Measurements from ENCODE around the gene TEAD4.
"Not testable (repeated sequence)": the region's sequence is repeated elsewhere in the genome, so short reads cannot be mapped to it uniquely, and the experiment has no call there.

Gene TEAD4

DNA sequence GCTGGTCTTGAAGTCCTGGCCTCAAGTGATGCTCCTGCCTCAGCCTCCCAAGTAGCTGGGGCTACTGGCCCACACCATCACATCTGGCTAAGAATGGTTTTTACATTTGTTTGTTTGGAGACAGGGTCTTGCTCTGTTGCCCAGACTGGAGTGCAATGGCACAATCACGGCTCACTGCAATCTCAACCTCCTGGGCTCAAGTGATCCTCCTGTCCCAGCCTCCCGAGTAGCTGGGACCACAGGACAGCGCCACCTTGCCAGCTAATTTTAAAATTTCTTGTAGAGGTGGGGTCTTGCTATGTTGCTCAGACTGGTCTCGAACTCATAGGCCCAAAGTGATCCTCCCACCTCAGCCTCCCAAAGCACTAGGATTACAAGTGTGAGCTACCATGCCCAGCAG is 89.3 kb downstream of the TEAD4 start:
- no peak for DNase-seq (ENCODE audit: low read depth in 2 of 2)

GRCh38 chr12:3049176-3049575 is 90.0 kb downstream of the TEAD4 start:
- no peak for DNase-seq (ENCODE audit: low read depth in 2 of 2)

DNA sequence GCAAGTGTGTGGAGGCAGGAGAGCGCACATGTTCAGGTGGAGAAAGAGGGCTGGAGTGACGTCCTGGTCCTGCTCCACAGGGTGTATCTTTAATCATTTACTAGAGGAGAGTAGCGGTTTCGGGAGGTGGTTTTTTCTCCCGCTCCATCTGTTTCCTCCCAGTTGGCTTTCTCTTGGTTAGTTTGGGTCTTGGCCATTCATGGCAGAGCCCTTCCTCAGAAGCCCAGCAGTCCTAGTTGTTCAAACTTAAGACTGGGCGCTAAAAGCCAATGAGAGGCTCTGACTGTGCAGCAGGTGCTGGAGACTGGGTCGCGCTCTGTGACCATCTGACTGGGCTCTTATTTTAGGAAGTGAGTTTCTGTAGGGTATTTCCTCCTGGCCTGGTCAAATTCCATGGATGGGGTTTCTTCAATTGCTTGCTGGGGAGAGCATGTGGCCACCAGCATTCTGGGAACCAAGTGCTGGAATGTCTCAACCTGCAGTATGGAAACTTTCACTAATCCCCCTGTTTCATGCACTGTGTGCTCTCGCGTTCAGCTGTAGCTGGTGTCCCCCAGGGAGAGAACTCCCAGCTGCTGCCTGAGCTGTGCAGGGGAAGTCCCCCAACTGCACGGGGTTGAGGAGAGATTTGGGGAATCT is 90.5 kb downstream of the TEAD4 start:
- DNase-seq (ENCODE audit: low read depth in 2 of 2) = no peak

DNA sequence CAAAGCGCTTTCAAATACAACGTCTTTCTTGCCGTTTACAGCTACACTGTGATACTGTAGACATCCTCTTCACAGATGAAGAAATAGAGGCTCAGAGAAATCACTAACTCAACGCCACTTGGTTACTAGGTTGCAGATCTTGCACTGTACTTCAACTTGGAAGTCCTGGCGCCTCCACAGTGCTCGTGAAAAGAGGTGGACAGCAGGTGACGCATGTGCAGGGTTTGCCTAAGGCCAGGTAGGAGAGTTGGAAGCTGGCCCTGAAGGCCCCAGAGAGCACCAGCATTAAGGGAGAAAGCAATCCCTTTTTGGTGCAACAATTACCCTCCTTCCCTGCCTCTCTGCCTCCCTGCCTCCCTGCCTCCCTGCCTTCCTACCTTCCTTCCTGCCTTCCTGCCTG is 95.2 kb downstream of the TEAD4 start:
- no peak for DNase-seq (ENCODE audit: low read depth in 2 of 2)

GRCh38 chr12:3055026-3055703 is 96.0 kb downstream of the TEAD4 start:
- DNase-seq (ENCODE audit: low read depth in 2 of 2) = no peak

DNA sequence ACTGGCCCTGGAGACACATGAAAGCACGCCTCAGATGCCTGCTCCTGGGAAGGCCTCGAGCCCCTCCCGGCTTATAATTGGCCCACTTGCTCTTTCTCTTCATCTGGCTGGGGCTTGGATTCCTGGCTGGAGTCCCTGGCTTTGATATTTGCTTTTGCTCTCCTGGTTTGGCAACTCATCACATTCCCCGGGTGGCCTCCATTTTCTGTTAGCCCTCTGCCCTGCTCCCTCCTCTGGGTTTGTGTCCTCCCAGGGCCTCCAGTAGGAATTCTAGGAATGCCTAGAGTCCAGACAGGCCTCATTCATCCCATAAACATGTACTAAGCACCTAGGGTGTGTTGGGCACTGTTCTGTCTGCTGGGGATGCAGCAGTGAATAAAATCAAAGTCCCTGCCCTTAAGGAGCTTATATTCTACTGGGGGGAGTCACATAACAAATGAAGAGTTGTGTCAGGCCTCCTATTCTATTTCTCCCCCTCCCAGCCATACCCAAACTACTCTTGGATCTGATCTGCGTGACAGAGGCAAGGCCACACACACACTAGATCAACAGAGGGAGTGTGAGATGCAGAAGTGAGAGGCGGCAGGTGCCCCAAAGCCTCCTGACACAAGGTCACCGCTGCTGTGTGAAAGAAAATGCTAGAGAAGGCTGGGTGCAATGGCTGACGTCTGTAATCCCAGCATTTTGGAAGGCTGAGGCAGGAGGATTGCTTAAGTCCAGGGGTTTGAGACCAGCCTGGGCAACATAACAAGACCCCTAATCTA is 96.7 kb downstream of the TEAD4 start:
- no peak for DNase-seq (ENCODE audit: low read depth in 2 of 2)

GRCh38 chr12:3061059-3061458 is 101.9 kb downstream of the TEAD4 start:
- DNase-seq (ENCODE audit: low read depth in 2 of 2) = no peak

- DNase-seq (ENCODE audit: low read depth in 2 of 2) = no peak
These were observed 102.5 kb downstream of the TEAD4 start for GRCh38 chr12:3061501-3062215.

DNA sequence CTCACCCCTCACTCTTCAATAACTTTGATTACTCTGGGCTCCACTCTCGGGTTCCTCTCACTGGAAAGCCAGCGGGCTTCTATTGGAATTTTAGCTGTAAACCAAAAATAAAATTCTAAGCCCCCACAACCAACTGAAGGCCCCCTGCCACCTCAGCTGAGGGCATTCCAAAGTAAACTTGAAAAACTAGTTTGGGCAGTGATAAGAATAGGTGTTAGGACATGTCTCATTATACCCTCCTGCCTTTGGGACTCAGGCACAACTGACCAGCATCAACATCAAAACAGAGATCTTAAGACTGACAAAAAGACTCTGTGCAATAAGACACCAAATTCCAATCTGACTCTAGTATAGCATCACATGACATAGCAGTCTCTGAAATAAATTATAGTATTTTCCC is 106.1 kb downstream of the TEAD4 start:
- DNase-seq (ENCODE audit: low read depth in 2 of 2) = no peak

DNA sequence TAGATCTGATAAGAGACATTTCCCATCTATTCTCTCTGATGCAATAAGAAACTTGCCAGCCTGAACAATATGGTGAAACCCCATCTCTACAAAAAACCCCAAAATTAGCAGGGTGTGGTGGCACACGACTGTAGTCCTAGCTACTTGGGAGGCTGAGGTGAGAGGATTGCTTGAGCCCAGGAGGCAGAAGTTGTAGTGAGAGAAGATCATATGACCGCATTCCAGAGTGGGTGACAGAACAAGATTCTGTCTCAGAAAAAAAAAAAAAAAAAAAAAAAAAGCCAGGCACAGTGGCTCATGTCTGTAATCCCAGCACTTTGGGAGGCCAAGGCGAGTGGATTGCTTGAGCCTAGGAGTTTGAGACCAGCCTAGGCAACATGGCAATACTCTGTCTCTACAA is 106.6 kb downstream of the TEAD4 start:
- not testable (repeated sequence) for DNase-seq (ENCODE audit: low read depth in 2 of 2)

GRCh38 chr12:3069714-3070113 is 110.5 kb downstream of the TEAD4 start:
- no peak for DNase-seq (ENCODE audit: low read depth in 2 of 2)

DNA sequence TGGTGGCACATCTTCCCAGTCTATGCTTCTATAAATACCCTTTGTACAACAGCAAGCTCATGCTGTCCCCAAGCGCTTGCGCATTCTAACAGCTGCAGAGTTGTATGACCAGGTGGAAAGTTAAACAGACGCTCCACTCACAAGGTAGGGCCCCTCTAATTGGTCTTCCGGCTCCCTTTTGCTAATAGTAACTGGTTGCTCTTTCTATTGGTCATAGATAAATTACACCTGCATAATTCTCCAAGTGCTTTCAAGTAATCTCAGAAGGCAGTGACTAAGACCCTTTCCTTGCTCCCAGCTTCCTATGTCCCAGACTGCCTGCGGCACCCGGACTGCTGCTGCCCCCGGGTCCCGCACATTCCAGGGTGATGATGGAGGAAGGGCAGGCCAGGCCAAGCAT is 111.9 kb downstream of the TEAD4 start:
- DNase-seq (ENCODE audit: low read depth in 2 of 2) = no peak

GRCh38 chr12:3071710-3072109 is 112.5 kb downstream of the TEAD4 start:
- DNase-seq (ENCODE audit: low read depth in 2 of 2) = no peak

DNA sequence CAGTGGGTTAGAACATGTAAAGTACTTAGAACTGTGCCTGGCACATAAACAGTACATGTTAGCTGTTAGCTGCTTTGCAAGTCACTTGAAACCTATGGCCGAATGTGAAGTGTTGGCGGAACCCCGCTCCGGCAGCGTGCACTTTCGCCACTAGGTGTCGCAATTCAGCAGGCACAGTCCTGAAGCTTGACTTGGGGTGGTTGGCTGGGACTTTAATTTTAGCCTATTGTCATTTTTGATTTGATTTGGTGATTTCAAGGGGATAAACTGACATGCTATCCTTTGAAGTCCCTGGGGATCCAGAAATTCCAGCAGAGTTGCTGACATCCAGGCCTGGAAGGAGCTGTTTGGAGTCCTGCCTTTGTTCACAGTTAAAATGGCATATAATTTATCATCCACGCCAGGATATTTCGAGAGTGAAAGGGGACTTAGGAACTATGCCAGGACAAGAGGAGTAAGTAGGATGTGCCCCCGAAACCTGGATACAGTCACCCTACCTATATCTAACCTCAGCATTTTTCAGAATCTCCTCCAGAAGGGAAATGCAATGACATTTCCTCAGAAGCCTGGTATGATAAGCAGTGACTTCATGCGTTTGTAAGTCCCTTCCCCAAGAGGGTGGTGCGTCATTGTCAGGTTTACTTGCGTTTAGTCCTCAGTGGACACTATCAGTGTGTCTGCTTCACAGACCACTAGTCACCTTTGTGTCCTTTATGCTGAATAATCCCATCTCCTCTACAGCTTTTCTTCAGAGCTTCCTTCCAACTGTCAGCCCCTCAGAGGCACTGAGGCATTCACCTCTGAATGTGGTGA is 114.4 kb downstream of the TEAD4 start:
- peak; percentile 69 to 70 for DNase-seq (ENCODE audit: low read depth in 2 of 2)

DNA sequence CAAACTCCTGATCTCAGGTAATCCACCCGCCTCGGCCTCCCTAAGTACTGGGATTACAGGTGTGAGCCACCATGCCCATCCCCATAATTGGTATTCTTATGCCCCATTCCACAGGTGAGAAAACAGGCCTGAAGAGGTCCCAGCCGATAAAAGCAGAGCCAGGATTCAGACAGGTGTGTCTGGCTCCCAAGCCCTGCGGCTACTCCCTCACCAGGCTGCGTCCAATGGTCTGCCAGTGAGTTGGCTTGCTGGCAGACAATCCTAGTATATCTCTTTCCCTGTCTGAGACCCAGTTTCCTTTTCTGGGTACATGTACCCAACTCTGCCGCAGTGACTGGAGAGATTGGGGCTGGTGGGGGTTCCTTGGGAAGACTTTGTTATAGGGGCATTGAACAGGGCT is 116.1 kb downstream of the TEAD4 start:
- DNase-seq (ENCODE audit: low read depth in 2 of 2) = no peak

DNA sequence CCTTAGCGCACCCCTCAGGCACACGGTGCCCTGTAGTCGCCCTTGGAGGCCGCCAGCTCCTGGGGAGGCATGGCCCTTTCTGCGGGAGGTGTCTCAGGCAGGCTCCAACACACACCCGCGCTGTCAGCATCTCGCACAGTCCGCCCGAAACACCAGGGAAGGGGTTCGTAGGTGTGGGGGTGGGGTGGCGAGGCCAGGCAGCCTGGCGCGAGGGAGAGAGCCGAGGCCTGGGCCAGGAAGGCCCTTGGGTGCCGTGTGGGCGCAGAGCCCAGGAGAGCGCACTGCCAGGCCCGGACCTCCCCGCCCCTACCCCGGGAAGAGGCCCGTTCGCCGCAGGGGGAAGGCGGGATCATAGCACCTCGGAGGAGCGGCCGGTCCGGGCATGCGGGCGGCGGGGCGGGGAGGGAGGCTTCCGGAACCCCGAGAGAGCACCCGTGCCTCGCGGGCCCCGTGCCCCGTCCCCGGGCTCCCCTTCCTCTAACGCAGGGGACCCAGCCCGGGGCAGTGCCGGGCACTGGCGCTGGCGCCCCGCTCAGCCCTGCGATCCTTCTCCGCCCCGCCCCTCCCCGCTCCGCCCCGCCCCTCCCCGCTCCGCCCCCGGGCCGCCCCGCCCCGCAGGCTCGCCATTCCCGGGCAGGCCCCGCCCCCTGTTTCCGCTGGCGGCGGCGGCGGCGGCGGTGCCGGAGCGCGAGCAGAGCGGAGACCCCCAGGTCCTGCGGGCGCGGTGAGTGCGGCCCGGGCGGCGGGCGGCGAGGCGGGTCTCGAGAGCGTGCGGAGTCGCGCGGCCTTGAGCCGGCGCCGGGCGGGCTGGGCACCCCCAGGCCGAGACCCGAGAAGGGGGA is 117.8 kb downstream of the TEAD4 start, which contains the start of gene TSPAN9:
TSPAN9 (plus strand) TSS at position 650 of the 842 bp plus-strand sequence. CDS start 123,815 bp downstream, outside the sequence.
- peak; percentile 11 to 67 for DNase-seq (ENCODE audit: low read depth in 2 of 2)

- no peak for DNase-seq (ENCODE audit: low read depth in 2 of 2)
These were observed 118.4 kb downstream of the TEAD4 start for GRCh38 chr12:3077572-3078081.

DNA sequence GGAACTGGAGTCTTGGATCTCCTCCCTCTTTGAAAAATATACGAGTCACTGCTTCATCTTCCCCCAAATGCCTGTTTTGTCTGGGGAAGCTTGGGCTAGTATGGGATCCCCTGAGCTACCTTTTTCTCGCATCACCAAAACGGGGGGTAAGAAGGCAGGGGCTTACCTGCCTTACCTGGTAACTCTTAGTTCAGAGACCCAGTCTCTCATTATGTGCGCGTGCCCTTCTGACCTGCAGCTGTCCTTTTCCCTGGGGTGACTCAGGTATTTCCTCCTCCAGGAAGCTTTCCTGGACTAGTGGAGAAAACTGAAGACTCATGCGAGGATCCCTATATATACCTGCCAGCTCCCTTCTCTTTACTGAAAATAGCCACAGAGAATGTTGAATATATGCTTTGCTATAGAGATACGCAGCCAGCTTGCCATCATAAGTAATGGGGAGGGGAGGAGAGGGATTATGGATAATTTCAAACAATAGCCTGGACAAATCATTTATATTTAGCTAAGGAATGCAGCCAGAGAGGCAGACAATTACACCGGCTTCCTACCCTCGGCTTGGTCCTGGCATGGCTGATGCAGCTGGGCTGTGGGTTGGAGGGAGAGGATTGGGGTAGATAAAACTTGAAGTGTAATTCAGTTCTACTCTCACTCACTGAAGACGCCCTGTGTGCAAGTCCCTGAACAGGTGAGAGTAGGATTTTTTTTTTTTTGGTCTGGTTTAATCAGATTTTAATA is 119.1 kb downstream of the TEAD4 start:
- no peak for DNase-seq (ENCODE audit: low read depth in 2 of 2)

DNA sequence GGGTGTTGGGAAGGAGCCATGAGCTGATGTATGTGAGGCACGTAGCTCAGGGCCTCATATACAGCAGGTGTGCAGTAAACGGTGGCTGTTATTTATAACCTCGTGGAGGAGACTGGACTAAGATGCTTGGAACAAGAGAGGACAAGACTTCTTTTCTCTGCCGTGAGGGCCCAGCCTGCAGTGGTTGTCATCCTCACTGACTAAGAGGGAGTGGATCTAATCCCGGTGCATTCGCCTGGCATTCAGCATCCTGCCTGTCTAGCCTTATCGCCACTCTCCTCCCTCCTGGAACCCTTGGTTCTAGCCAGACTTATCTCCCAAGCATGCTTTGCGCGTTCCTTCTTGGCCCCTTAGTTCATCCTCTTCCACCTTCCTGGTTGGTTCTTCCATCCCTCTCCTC is 121.9 kb downstream of the TEAD4 start:
- DNase-seq (ENCODE audit: low read depth in 2 of 2) = no peak
